Measurements from ENCODE around the gene XXYLT1.
"Not testable (repeated sequence)": the region's sequence is repeated elsewhere in the genome, so short reads cannot be mapped to it uniquely, and the experiment has no call there.

The XXYLT1 gene

DNA sequence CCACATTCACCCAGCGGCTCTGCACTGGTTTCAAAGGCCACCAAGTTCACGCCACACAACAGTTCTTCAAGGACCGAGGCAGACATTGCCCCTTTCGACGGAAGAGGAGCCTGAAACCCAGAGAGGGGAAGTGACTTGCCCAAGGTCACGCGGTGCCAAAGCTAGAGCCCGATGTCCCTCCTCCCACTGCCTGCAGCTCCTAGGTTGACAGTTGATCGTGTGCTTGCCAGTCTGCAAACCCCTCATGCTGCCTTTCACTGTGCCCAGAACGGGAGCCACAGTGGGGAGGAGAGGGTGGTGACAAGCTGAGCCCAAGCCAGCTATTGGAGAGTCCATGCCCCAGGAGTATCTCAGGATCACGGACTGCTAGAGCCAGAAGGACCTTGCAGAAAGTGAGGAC, 230.9 kb downstream of the XXYLT1 start:
- no peak for TF ChIP-seq Cebpa-rat (IDR thresholded peaks at IDR 0.05)
- no peaks in the 10 kb centered on the region for H3K36me3 ChIP-seq
- no peaks in the 10 kb centered on the region for H4K20me1 ChIP-seq
- peaks cover 32% of the 10 kb centered on the region for H3K4me1 ChIP-seq
- H3K4me2 ChIP-seq, result no peak overlapping the region
- H3K27me3 ChIP-seq, result no peaks in the 10 kb centered on the region
- no peak overlapping the region for H3K4me3 ChIP-seq
- H3K9ac ChIP-seq, result no peak overlapping the region
- no peaks in the 10 kb centered on the region for H3K9me3 ChIP-seq
- no peak overlapping the region for H3K27ac ChIP-seq

DNA sequence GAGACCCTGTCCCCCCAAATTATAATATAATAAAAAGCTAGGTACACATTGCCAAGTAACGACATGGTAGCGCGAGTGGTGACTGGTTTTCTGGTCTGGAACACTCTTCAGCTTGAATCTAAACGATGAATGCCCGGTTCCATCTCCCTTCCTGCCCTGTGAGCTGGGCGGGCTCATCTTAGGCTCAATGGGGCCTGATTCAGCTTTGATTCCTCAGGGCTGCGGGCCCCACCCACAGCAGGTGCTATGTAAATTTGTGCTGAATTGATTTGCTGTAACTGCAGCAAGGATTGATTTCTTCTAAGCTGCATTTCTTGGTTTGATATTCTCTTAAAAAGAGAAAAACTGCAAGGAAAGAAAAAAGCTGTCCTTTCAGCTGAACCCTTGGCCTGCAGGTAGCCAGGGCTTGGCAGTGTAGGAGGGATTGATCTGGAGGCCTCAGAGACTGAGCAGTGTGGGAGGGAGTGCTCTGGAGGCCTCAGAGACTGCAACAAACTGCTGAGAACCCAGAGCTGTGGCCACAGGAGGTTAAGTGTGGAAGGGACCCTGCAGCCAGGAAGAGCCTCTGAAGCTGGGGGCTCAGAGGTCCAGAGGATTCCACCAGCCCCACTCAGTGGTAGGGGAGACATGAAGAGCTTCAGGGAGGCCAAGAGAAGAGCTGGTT, 231.6 kb downstream of the XXYLT1 start:
- H3K9me3 ChIP-seq, result no peaks in the 10 kb centered on the region
- no peak overlapping the region for H3K27ac ChIP-seq
- no peaks in the 10 kb centered on the region for H4K20me1 ChIP-seq
- no peaks in the 10 kb centered on the region for H3K36me3 ChIP-seq
- H3K4me1 ChIP-seq, result peaks cover 32% of the 10 kb centered on the region
- no peak overlapping the region for H3K9ac ChIP-seq
- TF ChIP-seq Cebpa-rat (IDR thresholded peaks at IDR 0.05), result no peak
- no peaks in the 10 kb centered on the region for H3K27me3 ChIP-seq
- H3K4me3 ChIP-seq, result no peak overlapping the region
- H3K4me2 ChIP-seq, result no peak overlapping the region

GRCh38 chr3:195038161-195038560, 232.8 kb downstream of the XXYLT1 start:
- Histone ChIP-seq H4K20me1 (no peaks in the 10 kb centered on the region), H3K4me1 (peaks cover 32% of the 10 kb centered on the region), H3K4me2 (no peak overlapping the region), H3K4me3 (no peak overlapping the region), H3K9ac (no peak overlapping the region), H3K36me3 (no peaks in the 10 kb centered on the region), H3K27me3 (no peaks in the 10 kb centered on the region), H3K9me3 (no peaks in the 10 kb centered on the region), H3K27ac (no peak overlapping the region)
- no peak for TF ChIP-seq Cebpa-rat (IDR thresholded peaks at IDR 0.05)

DNA sequence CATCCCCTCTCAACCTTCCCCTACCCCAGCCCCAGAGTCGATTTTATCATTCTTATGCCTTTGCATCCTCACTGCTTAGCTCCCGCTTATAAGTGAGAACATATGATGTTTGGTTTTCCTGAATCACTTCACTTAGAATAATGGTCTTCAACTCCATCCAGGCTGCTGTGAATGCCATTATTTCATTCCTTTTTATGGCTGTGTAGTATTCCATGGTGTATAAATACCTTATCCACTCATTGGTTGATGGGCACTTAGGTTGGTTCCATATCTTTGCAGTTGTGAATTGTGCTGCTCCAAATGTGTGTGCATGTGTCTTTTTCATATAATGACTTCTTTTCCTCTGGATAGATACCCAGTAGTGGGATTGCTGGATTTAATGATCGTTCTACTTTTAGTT, 233.4 kb downstream of the XXYLT1 start:
- H3K9me3 ChIP-seq, H4K20me1 ChIP-seq, H3K36me3 ChIP-seq, H3K27me3 ChIP-seq, H3K4me2 ChIP-seq, H3K4me3 ChIP-seq, H3K9ac ChIP-seq, H3K27ac ChIP-seq: not testable (repeated sequence)
- peaks cover 27% of the 10 kb centered on the region for H3K4me1 ChIP-seq

GRCh38 chr3:195036974-195037373, 234.0 kb downstream of the XXYLT1 start:
- Histone ChIP-seq H3K4me1 (peaks cover 21% of the 10 kb centered on the region), H3K27ac (no peak overlapping the region), H3K36me3 (no peaks in the 10 kb centered on the region), H3K27me3 (no peaks in the 10 kb centered on the region), H3K4me2 (no peak overlapping the region), H3K9ac (no peak overlapping the region), H4K20me1 (no peaks in the 10 kb centered on the region), H3K9me3 (no peaks in the 10 kb centered on the region), H3K4me3 (no peak overlapping the region)
- TF ChIP-seq Cebpa-rat (IDR thresholded peaks at IDR 0.05), result no peak

DNA sequence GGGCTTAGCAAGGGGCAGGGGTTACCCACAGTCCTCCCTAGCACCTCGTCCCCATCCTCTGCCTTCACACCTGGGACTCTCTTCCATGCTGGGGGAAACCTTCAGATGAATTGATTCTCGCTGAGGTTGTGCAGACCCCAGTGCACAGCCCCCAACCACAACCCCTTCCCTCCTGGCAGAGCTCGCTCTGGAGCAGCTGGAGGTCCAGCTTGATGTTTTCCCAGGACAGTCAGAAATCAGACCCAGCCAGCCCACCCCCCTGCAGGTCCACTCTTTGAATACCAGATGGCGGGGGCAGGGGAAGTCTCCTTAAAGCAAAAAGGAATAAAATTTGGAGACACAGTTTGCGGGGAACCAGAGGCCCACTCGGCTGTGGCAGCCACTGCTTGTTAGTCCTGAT, 234.4 kb downstream of the XXYLT1 start:
- TF ChIP-seq Cebpa-rat (IDR thresholded peaks at IDR 0.05), result no peak
- Histone ChIP-seq H3K9ac (no peak overlapping the region), H3K27me3 (no peaks in the 10 kb centered on the region), H3K9me3 (no peaks in the 10 kb centered on the region), H3K4me3 (no peak overlapping the region), H3K36me3 (no peaks in the 10 kb centered on the region), H4K20me1 (no peaks in the 10 kb centered on the region), H3K4me2 (no peak overlapping the region), H3K27ac (no peak overlapping the region), H3K4me1 (peaks cover 17% of the 10 kb centered on the region)

GRCh38 chr3:195036203-195036505, 234.8 kb downstream of the XXYLT1 start:
- Histone ChIP-seq H3K36me3 (no peaks in the 10 kb centered on the region), H3K9me3 (no peaks in the 10 kb centered on the region), H3K9ac (no peak overlapping the region), H3K4me2 (no peak overlapping the region), H3K27ac (no peak overlapping the region), H4K20me1 (no peaks in the 10 kb centered on the region), H3K4me3 (no peak overlapping the region), H3K27me3 (no peaks in the 10 kb centered on the region), H3K4me1 (peaks cover 12% of the 10 kb centered on the region)
- TF ChIP-seq Cebpa-rat (IDR thresholded peaks at IDR 0.05), result no peak

DNA sequence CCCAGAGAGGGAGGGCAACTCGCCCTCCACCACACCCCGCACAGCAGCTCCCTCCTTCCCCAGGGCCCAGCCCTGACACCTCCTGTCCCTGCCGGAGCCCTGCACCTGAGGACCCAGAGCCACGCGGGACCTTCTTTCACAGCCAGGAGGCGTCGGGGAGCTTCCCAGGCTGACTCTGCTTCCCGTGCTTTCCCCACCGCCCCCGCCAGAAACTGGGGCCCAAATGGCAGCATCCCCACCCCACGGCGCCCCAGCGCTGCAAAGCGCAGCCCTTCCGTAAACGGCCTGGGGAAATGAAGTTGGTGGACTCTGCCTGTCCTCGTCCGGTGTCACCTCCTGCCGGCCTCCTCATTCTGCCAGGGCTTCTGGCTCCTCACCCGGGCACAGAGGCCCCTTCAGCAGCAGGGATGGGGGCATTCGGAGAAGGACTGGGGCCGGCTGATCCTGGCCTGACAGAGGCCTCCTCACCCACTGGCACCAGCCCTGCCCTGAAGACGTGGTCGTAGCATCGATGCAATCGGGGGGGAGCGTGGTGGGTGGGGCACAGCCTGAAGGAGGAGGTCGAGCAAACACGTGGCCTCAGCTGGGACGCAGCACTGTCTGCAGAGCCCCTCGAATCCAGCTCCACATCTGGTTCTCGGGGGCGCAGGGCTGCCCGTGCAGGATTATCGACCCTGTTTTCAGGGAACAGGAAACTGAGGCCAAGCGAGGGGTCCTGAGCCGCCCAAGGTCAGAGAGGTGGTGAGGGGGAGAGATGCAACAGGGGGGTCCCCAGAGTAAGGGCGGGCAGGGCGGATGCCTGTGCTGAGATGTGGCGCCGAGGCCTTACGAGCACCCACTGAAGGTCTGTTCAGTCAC, 235.4 kb downstream of the XXYLT1 start:
- Histone ChIP-seq H3K27ac (no peak overlapping the region), H3K9me3 (no peaks in the 10 kb centered on the region), H3K27me3 (no peaks in the 10 kb centered on the region), H3K9ac (no peak overlapping the region), H4K20me1 (no peaks in the 10 kb centered on the region), H3K36me3 (no peaks in the 10 kb centered on the region), H3K4me3 (no peak overlapping the region), H3K4me2 (no peak overlapping the region), H3K4me1 (peaks cover 7% of the 10 kb centered on the region)
- no peak for TF ChIP-seq Cebpa-rat (IDR thresholded peaks at IDR 0.05)

- no peak for TF ChIP-seq Cebpa-rat (IDR thresholded peaks at IDR 0.05)
- no peaks in the 10 kb centered on the region for H3K9me3 ChIP-seq
- H3K27ac ChIP-seq, result no peak overlapping the region
- no peak overlapping the region for H3K4me2 ChIP-seq
- H3K27me3 ChIP-seq, result no peaks in the 10 kb centered on the region
- H3K4me1 ChIP-seq, result no peaks in the 10 kb centered on the region
- H3K9ac ChIP-seq, result no peak overlapping the region
- no peaks in the 10 kb centered on the region for H4K20me1 ChIP-seq
- H3K4me3 ChIP-seq, result no peak overlapping the region
- no peaks in the 10 kb centered on the region for H3K36me3 ChIP-seq
Measured at GRCh38 chr3:195034541-195034940, 236.4 kb downstream of the XXYLT1 start.

DNA sequence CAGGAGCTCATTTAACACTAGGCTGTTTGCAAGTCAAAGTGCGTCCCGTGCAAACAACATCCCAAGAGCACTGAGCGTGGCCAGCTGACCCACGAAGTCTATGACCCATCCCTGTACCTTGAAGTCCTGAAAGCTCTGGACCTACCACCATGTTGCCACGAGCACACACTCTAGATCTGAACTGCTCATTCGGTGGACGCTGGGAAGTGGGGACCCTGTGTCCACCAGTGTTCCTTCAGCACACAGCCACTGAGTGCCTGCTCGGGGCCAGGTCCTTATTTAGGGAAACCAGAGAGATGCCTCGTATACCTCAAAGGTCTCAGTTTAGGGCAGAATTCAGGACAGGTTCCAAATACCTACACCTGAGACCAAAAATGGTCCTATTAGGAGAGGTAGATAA, 236.9 kb downstream of the XXYLT1 start:
- Histone ChIP-seq H3K4me3 (no peak overlapping the region), H3K27ac (no peak overlapping the region), H3K4me1 (no peaks in the 10 kb centered on the region), H3K27me3 (no peaks in the 10 kb centered on the region), H3K9me3 (no peaks in the 10 kb centered on the region), H3K9ac (no peak overlapping the region), H3K4me2 (no peak overlapping the region), H3K36me3 (no peaks in the 10 kb centered on the region), H4K20me1 (no peaks in the 10 kb centered on the region)
- TF ChIP-seq Cebpa-rat (IDR thresholded peaks at IDR 0.05), result no peak

All from BLaER1 (cell line).